RWPE1 (cell line): Measurements from ENCODE around the gene DYNC1H1.

Experiments used
- CTCF ChIA-PET: fragments of 350-600 bp; sonication (Branson Sonifier 250); formaldehyde crosslinking; extraction: SDS; loops from one replicate; lab custom pipeline; 2021; lab: Yijun Ruan, JAX
- POLR2A ChIA-PET: fragments of 400-600 bp; formaldehyde crosslinking; extraction: SDS; loops from one replicate; lab custom pipeline; 2020; ENCODE audit warnings: antibody characterized with exemption; ENCODE audit not compliant: low non-redundant PET; lab: Yijun Ruan, JAX
- DNase-seq: peaks from one replicate; pipeline ENCODE4 v3.0.0; 2012; ENCODE audit warnings: low spot score
- H3K27ac ChIP-seq: fragments of 450-650 bp; 2 replicates; pipeline ENCODE4 v1.5.1; 2017
- CTCF ChIP-seq: fragments of 450-650 bp; conservative IDR thresholded peaks from 2 replicates; pipeline ENCODE4 v1.5.1; 2017; ENCODE audit warnings: low read depth, mild to moderate bottlenecking

DYNC1H1 gene

DNA sequence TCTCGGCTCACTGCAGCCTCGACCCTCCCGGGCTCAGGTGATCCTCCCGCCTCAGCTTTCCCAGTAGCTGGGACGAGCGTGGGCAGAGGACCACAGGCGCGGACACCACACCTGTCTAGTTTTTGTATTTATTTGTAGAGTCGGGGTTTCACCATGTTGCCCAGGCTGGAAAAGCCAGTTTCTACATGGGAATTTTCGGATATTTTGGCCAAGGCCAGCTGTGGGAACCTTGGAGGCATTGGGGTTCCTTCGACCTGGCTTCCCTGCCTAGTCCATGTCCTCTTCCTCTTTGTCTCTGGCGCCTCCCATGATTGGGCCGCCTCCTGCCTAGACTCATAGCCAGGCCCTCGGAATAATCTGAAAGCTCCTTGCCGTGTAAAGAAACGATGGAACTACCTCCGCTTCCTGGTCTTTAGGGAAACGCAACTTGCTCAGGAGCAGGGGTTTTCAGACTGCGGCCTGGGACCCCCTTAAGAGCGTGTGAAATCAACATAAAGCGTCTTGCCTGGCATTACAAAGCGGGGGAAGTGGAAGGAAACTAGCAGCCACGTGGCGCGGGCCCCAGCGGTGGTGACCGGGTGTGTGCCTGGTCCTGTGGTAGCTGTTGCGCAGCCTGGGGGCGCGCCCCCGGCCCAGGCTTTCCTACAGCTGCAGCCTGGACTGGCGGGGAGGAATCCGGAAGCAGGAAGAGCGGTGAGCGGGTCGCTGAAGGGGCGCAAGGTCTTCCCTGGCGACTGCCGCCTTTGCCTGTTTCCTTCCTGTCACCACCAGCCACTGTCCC lies 123.8 kb downstream of the DYNC1H1 start:
- no peak for TF ChIP-seq CTCF
- peak overlapping the region; percentile 93 for H3K27ac ChIP-seq
- ChIA-PET POLR2A (no interaction called here), CTCF (interaction anchor here (0.6 to 0.8 kb wide), 5 partner anchors 8 to 127 kb away, joined by 3 to 6 read pairs (median 4); no protein-coding TSS in a partner anchor)
- no peak for DNase-seq

DNA sequence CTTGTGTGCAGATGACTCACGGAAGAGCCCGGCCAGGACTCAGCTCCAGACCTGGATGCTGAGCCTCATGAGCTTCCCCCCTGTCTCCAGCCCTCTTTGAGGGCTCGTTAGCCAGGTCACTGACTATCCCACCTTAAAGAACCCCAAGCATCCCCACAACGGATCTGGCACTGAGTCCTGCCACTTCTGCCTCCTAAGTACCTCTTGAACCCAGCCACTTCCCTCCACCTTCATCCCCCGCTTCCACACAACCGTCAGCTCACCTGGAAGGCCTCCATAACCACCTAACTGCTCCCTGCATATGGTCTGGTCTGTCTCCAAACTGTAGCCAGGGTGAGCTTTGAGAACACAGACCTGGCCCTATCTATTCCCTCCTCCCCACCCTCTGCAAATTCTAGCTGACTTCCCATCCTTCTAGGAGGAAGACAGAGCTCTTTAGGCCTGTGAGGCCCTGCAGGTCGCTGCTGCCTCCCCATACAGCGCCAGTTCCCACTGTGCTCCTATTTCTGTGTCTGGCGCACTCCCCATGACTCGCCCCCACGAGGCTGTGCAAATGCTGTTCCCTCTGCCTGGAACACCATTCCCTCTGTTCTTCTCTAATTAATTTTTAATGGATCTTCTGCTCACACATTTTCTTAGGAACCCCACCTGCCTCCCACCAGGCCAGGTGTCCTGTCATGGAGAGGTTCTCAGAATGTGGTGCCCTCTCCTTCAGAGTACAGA lies 125.4 kb downstream of the DYNC1H1 start:
- H3K27ac ChIP-seq, result peak overlapping the region; percentile 93
- POLR2A ChIA-PET, result interaction anchor here (0.6 kb wide), 1 partner anchor 342 kb away, joined by 3 read pairs; no protein-coding TSS in a partner anchor
- no peak for DNase-seq
- CTCF ChIA-PET, result no interaction called here
- TF ChIP-seq CTCF, result no peak

- ChIA-PET POLR2A (no interaction called here), CTCF (interaction anchor here (0.7 kb wide), 1 partner anchor 24 kb away, joined by 3 read pairs; no protein-coding TSS in a partner anchor)
- no peak overlapping the region for H3K27ac ChIP-seq
- no peak for DNase-seq
- TF ChIP-seq CTCF, result no peak
These were observed 126.3 kb downstream of the DYNC1H1 start for GRCh38 chr14:102090713-102091112.

DNA sequence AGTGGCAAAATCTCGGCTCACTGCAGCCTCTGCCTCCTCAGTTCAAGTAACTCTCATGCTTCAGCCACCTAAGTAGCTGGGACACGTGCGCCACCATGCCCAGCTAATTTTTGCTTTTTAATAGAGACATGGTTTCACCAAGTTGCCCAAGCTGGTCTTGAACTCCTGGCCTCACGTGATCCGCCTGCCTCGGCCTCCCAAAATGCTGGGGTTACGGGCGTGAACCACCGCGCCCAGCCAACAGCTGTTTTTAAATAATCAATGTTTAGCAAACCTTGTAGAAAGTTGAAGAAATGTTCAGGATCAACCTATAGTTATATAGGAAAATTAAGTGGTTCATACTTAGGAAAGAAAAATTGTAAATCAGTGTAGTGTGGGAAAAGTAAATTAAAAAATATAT lies 128.4 kb downstream of the DYNC1H1 start:
- CTCF ChIA-PET, result interaction anchor here (0.6 kb wide), 2 partner anchors 46 to 200 kb away, joined by 3 read pairs; no protein-coding TSS in a partner anchor
- POLR2A ChIA-PET, result interaction anchor here (0.7 kb wide), 1 partner anchor 112 kb away, joined by 5 read pairs; no protein-coding TSS in a partner anchor
- H3K27ac ChIP-seq, result no peak overlapping the region
- DNase-seq, result no peak
- TF ChIP-seq CTCF, result no peak

GRCh38 chr14:102094101-102094500 lies 129.7 kb downstream of the DYNC1H1 start:
- no peak for TF ChIP-seq CTCF
- CTCF ChIA-PET, result no interaction called here
- DNase-seq, result no peak
- POLR2A ChIA-PET, result no interaction called here
- no peak overlapping the region for H3K27ac ChIP-seq

DNA sequence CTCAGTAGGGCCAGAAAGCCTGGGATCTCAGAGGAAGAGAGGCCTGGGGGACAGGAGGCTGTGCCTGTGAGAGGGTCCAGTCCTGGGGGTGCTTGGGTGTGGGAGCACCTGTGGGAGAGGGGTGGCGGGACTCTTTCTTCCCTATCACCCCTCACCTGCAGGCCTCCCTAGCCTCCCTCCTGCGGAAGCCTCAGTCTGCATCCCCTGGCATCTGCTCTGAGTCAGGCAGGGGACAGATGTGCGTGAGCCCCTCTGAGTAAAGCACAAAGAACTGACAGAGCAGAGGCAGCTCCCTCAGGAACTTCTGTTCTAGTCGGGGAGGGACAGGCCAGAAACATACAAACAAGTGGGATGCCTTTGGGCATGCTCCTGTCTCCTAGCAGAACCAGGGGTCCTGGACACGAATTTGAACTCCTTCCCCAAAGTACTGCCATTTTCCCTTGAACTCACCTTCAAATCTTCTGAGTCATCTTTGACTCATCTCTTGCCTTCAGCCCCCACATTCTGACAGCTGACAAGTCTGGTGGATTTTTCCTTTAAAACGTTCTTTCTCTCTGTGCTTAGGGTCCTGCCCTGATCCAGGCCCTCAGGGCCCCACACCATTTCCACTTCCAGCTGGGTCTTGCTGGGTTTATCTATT lies 131.0 kb downstream of the DYNC1H1 start:
- CTCF ChIA-PET, result interaction anchor here (0.7 to 2.0 kb wide), 6 partner anchors 11 to 133 kb away, joined by 3 to 12 read pairs (median 4); no protein-coding TSS in a partner anchor
- TF ChIP-seq CTCF, result no peak
- POLR2A ChIA-PET, result no interaction called here
- no peak for DNase-seq
- H3K27ac ChIP-seq, result peak overlapping the region; percentile 24
